ENCODE results near the gene NOB1. TPM values are rescaled to one million over a fixed set of nuclear protein-coding genes. Genes with fewer than 3 reads are reported as not detected.

Gene NOB1
- total and polyA plus RNA-seq, 9 of the 15 experiments (the other 6 are each of a cell fraction or from before 2014, with no cell fraction given), result 42.4 to 148 (median 116) TPM

DNA sequence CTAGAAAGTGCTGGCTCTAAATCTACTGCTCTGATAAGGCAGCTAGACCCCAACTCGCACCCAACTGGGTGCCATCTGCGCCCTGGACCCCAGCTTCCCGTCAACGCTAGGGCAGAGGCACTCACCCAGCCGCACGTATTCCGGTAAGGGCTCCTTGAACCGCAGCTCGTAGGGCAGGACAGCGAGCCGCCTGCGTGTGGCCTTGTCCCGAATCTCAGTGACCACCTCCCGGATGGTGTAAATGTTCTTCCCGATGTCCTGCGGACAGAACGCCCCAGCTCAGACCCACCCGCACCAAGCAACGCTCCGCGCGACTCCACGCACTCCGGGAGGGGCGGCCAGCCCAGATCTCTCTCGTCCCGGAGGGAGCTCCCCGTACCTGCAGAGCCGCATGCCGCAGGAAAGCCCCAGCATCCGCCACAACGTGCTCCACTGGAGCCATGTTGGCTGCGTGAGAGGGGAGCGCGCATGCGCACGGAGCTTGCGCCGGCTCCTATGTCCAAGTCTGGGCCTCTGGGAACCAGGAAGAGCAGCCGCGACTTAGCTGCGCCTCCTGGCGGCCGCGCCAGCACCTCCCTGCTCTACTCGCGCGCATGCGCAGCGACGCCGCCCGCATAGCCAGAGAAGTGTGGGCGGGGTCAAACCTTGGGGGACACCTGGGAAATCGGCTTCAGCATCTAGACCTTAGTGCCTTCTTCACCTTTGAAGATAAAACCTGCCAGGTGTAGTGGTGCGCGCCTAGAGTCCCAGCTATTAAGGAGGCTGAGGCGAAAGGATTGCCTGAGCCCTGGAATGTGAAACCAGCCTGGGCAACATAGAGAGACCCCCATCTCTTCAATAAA lies at the start of gene NOB1 (continued):
- TF ChIP-seq, protein P1, sequence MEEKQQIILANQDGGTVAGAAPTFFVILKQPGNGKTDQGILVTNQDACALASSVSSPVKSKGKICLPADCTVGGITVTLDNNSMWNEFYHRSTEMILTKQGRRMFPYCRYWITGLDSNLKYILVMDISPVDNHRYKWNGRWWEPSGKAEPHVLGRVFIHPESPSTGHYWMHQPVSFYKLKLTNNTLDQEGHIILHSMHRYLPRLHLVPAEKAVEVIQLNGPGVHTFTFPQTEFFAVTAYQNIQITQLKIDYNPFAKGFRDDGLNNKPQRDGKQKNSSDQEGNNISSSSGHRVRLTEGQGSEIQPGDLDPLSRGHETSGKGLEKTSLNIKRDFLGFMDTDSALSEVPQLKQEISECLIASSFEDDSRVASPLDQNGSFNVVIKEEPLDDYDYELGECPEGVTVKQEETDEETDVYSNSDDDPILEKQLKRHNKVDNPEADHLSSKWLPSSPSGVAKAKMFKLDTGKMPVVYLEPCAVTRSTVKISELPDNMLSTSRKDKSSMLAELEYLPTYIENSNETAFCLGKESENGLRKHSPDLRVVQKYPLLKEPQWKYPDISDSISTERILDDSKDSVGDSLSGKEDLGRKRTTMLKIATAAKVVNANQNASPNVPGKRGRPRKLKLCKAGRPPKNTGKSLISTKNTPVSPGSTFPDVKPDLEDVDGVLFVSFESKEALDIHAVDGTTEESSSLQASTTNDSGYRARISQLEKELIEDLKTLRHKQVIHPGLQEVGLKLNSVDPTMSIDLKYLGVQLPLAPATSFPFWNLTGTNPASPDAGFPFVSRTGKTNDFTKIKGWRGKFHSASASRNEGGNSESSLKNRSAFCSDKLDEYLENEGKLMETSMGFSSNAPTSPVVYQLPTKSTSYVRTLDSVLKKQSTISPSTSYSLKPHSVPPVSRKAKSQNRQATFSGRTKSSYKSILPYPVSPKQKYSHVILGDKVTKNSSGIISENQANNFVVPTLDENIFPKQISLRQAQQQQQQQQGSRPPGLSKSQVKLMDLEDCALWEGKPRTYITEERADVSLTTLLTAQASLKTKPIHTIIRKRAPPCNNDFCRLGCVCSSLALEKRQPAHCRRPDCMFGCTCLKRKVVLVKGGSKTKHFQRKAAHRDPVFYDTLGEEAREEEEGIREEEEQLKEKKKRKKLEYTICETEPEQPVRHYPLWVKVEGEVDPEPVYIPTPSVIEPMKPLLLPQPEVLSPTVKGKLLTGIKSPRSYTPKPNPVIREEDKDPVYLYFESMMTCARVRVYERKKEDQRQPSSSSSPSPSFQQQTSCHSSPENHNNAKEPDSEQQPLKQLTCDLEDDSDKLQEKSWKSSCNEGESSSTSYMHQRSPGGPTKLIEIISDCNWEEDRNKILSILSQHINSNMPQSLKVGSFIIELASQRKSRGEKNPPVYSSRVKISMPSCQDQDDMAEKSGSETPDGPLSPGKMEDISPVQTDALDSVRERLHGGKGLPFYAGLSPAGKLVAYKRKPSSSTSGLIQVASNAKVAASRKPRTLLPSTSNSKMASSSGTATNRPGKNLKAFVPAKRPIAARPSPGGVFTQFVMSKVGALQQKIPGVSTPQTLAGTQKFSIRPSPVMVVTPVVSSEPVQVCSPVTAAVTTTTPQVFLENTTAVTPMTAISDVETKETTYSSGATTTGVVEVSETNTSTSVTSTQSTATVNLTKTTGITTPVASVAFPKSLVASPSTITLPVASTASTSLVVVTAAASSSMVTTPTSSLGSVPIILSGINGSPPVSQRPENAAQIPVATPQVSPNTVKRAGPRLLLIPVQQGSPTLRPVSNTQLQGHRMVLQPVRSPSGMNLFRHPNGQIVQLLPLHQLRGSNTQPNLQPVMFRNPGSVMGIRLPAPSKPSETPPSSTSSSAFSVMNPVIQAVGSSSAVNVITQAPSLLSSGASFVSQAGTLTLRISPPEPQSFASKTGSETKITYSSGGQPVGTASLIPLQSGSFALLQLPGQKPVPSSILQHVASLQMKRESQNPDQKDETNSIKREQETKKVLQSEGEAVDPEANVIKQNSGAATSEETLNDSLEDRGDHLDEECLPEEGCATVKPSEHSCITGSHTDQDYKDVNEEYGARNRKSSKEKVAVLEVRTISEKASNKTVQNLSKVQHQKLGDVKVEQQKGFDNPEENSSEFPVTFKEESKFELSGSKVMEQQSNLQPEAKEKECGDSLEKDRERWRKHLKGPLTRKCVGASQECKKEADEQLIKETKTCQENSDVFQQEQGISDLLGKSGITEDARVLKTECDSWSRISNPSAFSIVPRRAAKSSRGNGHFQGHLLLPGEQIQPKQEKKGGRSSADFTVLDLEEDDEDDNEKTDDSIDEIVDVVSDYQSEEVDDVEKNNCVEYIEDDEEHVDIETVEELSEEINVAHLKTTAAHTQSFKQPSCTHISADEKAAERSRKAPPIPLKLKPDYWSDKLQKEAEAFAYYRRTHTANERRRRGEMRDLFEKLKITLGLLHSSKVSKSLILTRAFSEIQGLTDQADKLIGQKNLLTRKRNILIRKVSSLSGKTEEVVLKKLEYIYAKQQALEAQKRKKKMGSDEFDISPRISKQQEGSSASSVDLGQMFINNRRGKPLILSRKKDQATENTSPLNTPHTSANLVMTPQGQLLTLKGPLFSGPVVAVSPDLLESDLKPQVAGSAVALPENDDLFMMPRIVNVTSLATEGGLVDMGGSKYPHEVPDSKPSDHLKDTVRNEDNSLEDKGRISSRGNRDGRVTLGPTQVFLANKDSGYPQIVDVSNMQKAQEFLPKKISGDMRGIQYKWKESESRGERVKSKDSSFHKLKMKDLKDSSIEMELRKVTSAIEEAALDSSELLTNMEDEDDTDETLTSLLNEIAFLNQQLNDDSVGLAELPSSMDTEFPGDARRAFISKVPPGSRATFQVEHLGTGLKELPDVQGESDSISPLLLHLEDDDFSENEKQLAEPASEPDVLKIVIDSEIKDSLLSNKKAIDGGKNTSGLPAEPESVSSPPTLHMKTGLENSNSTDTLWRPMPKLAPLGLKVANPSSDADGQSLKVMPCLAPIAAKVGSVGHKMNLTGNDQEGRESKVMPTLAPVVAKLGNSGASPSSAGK (IDR thresholded peaks at IDR 0.05), result peak; percentile 43; the same call in 1 of the 2 replicates
- TF ChIP-seq ZNF707 (CRISPR knock-in tag; conservative IDR thresholded peaks at IDR 0.05), result no peak
- TF ChIP-seq CCNT2 (IDR thresholded peaks at IDR 0.05; ENCODE audit: borderline replicate concordance, extremely low read depth, insufficient read length, low read depth, low read length), result peak; percentile 31
- TF ChIP-seq TAF7 (tag; IDR thresholded peaks at IDR 0.05), result peak; percentile 82; the same call in 1 of the 2 replicates
- TF ChIP-seq CEBPG (CRISPR knock-in tag; IDR thresholded peaks at IDR 0.05), result peak; percentile 35
- no peak for TF ChIP-seq CEBPG (tag; conservative IDR thresholded peaks at IDR 0.05 in 1 of 2, IDR thresholded peaks at IDR 0.05 in 1 of 2)
- TF ChIP-seq TEAD1 (CRISPR knock-in tag; IDR thresholded peaks at IDR 0.05), result peak in 1 of 2 experiments; percentile 81; a peak in 2 of 4 replicates
- TF ChIP-seq NR3C1 (CRISPR knock-in tag; IDR thresholded peaks at IDR 0.05), result no peak
- TF ChIP-seq ZNF24 (IDR thresholded peaks at IDR 0.05), result peak; percentile 12; the same call in 1 of the 2 replicates
- no peak for TF ChIP-seq ZNF146 (CRISPR knock-in tag; IDR thresholded peaks at IDR 0.05; ENCODE audit: unreplicated experiment)
- peak; percentile 70; the same call in 1 of the 2 replicates for TF ChIP-seq ZKSCAN1 (IDR thresholded peaks at IDR 0.05; ENCODE audit: low read depth, low read length)
- TF ChIP-seq ZNF79 (CRISPR knock-in tag; IDR thresholded peaks at IDR 0.05; ENCODE audit: low read depth), result no peak
- TF ChIP-seq POLR2AphosphoS5 (IDR thresholded peaks at IDR 0.05; ENCODE audit: control insufficient read depth, insufficient read depth, low read depth, low read length), result peak; percentile 94
- TF ChIP-seq KLF16 (IDR thresholded peaks at IDR 0.05), result peak; percentile 73; the same call in 1 of the 2 replicates
- no peak for TF ChIP-seq MCM2 (IDR thresholded peaks at IDR 0.05; ENCODE audit: low read depth)
- no peak for TF ChIP-seq POLR3A (IDR thresholded peaks at IDR 0.05; ENCODE audit: borderline replicate concordance, extremely low read depth, insufficient read depth, insufficient read length)
- no peak for TF ChIP-seq ZSCAN32 (CRISPR knock-in tag; IDR thresholded peaks at IDR 0.05)

All from K562 (cell line).